Endothelial cell of hepatic sinusoid (primary cell): ENCODE data around the gene GNG12.
"Not testable (repeated sequence)": the region's sequence is repeated elsewhere in the genome, so short reads cannot be mapped to it uniquely, and the experiment has no call there.

Experiments
- in situ Hi-C: cut with HindIII; loops from 2 replicates; pipeline ENCODE4 v1.10.0; 2017; ENCODE audit warnings: low sequenced_read_pairs

The GNG12 gene

GRCh38 chr1:67735806-67736627 is 97.2 kb downstream of the GNG12 start:
- in situ Hi-C loops: no loop called here

- in situ Hi-C loops: no loop called here
Measured at GRCh38 chr1:67735206-67735605, 98.1 kb downstream of the GNG12 start.

- in situ Hi-C loops: no loop called here
Measured at GRCh38 chr1:67734323-67734690, 99.0 kb downstream of the GNG12 start.

GRCh38 chr1:67733681-67734322 is 99.5 kb downstream of the GNG12 start:
- in situ Hi-C loops: no loop called here

DNA sequence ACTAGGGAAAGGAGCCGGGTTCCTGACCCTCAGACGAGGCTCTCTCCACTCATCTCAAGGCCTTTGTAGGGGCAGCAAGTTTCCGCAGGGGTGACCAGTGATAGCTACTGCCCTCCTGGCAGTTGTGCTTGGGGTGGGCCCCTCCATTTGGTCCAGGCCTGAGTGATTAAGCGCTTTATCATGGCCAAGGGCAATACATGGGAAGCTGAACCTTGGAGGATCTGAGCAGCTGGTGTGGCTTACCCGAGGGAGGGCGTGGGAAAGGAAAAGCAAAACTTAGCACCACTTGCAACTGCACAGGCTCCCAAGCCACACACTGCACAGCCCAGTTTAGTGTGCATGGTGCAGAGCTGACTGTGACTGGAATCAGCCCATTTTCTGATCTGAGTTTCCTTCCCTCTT is 100.5 kb downstream of the GNG12 start:
- in situ Hi-C loops: no loop called here

DNA sequence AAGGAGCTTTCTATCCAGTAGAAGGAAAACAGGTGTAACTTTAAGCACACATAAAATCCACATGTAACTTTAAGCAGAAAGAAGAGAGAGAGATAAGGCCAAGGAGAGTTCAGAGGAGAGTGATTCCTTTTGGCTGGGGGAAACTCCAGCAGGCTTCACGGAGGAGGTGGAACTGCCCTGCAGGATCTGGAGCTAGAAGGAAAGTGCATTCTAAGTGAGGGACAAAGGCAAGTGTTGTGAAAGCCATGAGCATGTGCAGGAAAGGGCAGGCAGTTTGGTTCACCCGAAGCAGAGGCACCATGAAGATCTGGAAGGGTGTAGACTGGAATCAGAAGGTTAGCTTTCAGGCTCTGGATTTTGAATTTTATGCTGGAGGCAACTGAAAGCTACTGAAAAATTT is 101.9 kb downstream of the GNG12 start:
- in situ Hi-C loops: no loop called here

- in situ Hi-C loops: not testable (repeated sequence)
Measured at GRCh38 chr1:67730312-67730711, 103.0 kb downstream of the GNG12 start.

DNA sequence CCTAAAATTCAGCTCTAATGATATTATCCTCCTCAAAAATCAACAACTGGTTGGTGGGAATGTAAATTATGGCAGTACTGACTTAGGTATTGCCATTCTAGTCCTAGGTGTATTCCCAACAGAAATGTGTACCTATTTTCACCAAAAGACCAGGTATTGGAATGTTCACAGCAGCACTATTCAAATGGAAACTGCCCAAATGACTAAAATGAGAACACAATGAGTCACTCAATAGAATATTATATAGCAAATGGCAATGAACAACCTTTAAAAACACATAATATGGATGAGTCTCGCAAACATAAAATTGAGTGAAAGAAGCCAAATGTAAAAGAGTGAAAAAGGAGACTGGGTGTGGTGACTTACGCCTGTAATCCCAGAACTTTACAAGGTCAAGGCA is 103.4 kb downstream of the GNG12 start:
- in situ Hi-C loops: no loop called here

DNA sequence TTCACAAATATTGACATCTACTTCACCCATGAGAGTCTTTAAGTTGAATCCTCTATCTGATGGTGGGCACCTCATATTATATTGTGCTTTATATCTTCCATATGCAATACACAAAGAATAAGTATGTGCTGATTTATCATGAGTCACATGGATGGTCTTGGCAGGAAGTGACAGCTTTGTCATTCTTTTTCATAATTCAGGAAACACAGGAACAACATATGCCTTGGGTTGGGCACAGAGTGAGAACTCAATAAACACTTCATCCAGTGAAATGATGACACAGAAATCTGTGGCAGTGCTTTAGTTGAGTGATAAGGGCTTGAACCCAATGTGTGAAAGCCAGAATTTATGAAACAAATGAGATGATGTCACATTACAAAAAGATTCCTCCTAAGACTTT is 107.0 kb downstream of the GNG12 start:
- in situ Hi-C loops: no loop called here

GRCh38 chr1:67724928-67725560 is 108.2 kb downstream of the GNG12 start:
- in situ Hi-C loops: no loop called here

- in situ Hi-C loops: no loop called here
Measured at GRCh38 chr1:67723620-67724019, 109.6 kb downstream of the GNG12 start.

DNA sequence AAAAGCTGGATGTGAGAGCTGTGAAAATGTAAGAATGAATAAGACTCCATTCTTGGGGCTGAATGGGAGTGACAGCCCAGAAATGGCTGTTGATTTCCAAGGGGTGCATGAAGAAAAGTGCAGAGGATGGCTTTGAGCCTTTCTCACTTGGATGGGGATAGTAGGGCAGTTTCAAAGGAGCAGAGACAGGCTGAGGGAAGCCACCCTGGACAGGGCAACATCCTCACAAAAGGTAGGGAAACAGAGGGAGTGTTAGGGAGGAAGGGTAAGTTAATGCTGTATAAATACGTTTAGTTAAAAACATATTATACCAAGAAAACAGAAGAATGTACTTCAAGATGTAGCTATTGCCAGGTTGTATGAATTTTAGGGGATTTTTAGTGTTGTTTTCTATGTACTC is 110.1 kb downstream of the GNG12 start:
- in situ Hi-C loops: no loop called here

DNA sequence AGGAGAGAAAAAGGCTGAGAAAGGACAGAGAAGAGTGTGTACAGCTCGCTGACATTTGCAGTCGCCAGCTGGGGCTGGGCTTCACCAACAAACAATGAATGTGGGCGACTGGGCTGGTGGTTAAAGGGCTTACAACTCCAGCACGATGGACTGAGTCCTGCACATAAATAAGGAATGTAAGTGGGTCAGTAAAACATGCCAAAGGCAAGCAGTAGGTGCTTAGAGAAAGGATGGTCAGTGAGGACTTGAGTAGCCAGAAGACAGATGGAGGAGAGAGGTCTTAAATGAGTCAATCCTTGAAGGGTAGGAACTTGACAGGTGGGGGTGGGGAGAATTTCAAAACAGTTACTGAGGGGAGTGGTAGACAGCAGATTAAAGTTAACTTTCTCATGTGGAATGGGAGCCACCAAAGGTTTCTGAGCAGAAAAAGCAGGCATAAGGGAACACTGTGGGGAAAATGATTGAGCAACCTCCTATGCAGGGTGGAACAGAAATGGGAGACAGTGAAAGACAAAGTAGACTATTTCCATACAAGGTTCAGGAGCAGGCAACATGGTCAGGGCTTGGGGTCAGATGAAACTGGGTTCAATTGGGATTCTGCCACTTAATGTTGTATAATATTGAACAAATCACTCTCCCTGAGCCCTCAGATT is 110.8 kb downstream of the GNG12 start:
- in situ Hi-C loops: no loop called here

DNA sequence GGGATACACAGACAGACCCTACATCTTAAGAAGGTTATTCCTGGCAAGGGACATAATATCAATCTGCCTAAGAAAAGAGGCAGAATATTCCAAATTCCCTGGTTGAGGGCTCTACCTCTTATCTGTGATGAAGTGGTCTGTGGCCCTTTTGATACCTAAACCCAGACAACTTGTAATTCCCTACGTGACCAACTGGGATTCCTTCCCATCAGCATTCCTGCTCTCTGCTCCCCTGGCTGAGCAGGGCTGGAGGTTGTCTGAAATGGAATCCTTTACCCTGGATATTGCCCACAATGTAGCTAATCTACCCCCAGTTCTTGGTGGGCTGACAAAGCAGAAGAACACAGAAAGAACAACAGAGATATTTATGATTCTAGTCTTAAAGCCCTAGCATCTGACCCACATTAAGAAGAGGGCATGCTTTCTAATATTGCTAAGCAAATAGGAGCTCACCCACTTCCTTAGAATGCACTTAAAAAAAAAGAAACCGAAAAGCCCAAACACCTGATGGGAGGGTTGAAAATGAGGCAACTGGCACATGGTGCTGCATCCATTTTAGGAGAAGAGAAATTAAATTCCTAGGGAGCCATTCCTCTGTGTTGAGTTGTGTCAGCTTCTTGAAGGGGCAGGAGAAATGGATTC is 111.5 kb downstream of the GNG12 start:
- in situ Hi-C loops: no loop called here

GRCh38 chr1:67721112-67721511 is 112.2 kb downstream of the GNG12 start:
- in situ Hi-C loops: no loop called here

- in situ Hi-C loops: no loop called here
Measured at GRCh38 chr1:67719329-67720196, 113.7 kb downstream of the GNG12 start.

- in situ Hi-C loops: no loop called here
Measured at GRCh38 chr1:67717876-67718275, 115.4 kb downstream of the GNG12 start.

GRCh38 chr1:67716800-67717199 is 116.5 kb downstream of the GNG12 start:
- in situ Hi-C loops: no loop called here

DNA sequence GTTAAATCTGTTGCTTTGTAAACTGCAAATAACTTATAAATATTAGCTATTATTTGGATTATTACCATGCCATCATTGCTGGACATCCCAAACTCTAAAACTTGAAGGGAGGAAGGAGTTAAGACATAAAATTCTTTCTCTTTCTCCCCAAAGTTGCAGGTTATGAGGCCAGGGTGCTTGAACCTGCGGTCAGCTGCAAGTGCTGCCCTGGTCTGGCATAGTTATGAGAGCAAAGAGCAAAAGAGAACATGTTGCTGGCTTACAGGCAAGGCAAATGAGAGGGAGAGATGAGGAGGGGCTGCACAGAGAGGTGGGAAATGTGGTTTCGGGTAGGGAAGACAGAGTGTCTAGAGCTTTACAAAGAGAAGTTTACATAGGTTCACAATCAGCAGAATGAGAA is 117.4 kb downstream of the GNG12 start:
- in situ Hi-C loops: no loop called here
